Nephron (organoid): ENCODE results near the gene CHTF18.
"Not testable (repeated sequence)": the region's sequence is repeated elsewhere in the genome, so short reads cannot be mapped to it uniquely, and the experiment has no call there.

Experiments used
- H3K27ac Mint-ChIP-seq, 3 experiments: 2 replicates each; pipeline ENCODE4 v1.8.0; 2020; ENCODE audit warnings: mixed read lengths in 3 of 3, mild to moderate bottlenecking in 2 of 3, moderate library complexity in 1 of 3
- H3K27me3 Mint-ChIP-seq: 2 replicates; pipeline ENCODE4 v1.8.0; 2021; ENCODE audit warnings: low read depth, mild to moderate bottlenecking, moderate library complexity, mixed read lengths
- H3K36me3 Mint-ChIP-seq: 2 replicates; pipeline ENCODE4 v1.8.0; 2020; ENCODE audit warnings: low read depth, mixed read lengths
- H3K4me1 Mint-ChIP-seq: 2 replicates; pipeline ENCODE4 v1.8.0; 2020; ENCODE audit warnings: mixed read lengths
- H3K4me3 Mint-ChIP-seq, 3 experiments: 2 replicates each; pipeline ENCODE4 v1.8.0; 2020; ENCODE audit warnings: mild to moderate bottlenecking in 3 of 3, mixed read lengths in 3 of 3, moderate library complexity in 2 of 3
- H3K9me3 Mint-ChIP-seq: 2 replicates; pipeline ENCODE4 v1.8.0; 2020; ENCODE audit warnings: mixed read lengths
- TF ChIP-seq, protein P1 (sequence below), 3 experiments: fragments of 200-600 bp; sonication (generic); IDR thresholded peaks; one replicate each; pipeline ENCODE4 v1.5.0; 2021; ENCODE audit warnings: antibody characterized with exemption in 3 of 3; ENCODE audit not compliant: unreplicated experiment in 3 of 3

CHTF18 gene

DNA sequence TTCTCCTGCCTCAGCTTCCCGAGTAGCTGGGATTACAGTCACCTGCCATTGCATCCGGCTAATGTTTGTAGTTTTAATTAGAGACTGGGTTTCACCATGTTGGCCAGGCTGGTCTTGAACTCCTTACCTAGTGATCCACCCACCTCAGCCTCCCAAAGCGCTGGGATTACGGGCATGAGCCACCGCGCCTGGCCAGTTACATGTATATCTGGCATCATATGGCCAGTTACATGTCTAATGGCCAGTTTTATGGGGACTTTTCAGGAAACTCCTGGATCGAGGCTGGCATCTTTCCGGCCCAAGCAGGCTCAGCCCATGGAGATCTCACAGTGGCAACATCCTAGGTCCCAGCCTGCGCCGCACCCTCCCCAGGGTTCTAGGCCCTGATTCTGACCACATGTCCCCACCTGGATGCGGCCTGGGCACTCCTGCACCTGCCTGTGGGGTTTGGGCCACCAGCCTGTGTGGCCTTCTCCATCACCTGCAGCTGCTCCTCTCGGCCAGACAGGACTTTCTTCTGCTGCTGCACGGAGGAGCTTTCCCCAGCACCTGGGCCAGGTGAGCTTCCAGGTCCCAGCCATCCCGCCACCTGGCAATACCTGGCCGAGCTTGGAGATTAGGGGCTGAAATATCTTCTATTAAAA lies 46.3 kb upstream of the CHTF18 start:
- peaks cover 4% of the 10 kb centered on the region for H3K36me3 Mint-ChIP-seq
- H3K27ac Mint-ChIP-seq: no peak overlapping the region
- no peaks in the 10 kb centered on the region for H3K4me1 Mint-ChIP-seq
- TF ChIP-seq, protein P1, sequence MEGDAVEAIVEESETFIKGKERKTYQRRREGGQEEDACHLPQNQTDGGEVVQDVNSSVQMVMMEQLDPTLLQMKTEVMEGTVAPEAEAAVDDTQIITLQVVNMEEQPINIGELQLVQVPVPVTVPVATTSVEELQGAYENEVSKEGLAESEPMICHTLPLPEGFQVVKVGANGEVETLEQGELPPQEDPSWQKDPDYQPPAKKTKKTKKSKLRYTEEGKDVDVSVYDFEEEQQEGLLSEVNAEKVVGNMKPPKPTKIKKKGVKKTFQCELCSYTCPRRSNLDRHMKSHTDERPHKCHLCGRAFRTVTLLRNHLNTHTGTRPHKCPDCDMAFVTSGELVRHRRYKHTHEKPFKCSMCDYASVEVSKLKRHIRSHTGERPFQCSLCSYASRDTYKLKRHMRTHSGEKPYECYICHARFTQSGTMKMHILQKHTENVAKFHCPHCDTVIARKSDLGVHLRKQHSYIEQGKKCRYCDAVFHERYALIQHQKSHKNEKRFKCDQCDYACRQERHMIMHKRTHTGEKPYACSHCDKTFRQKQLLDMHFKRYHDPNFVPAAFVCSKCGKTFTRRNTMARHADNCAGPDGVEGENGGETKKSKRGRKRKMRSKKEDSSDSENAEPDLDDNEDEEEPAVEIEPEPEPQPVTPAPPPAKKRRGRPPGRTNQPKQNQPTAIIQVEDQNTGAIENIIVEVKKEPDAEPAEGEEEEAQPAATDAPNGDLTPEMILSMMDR (IDR thresholded peaks at IDR 0.05; ENCODE audit: unreplicated experiment in 3 of 3): no peak
- H3K4me3 Mint-ChIP-seq: peak overlapping the region; percentile 67 to 88 (median 83)
- H3K27me3 Mint-ChIP-seq: no peaks in the 10 kb centered on the region
- no peaks in the 10 kb centered on the region for H3K9me3 Mint-ChIP-seq

DNA sequence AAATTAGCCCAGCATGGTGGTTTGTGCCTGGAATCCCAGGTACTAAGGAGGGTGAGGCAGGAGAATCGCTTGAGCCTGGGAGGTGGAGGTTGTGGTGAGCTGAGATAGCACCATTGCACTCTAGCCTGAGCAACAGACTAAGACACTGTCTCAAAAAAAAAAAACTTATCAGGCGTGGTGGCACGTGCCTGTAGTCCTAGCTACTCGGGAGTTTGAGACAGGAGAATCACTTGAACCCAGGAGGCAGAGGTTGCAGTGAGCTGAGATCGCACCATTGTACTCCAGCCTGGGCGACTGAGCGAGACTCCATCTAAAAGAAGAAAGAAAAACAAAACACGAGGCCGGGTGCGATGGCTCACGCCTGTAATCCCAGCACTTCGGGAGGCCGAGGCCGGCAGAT lies 45.5 kb upstream of the CHTF18 start:
- not testable (repeated sequence) for H3K4me3 Mint-ChIP-seq, H3K36me3 Mint-ChIP-seq, H3K27me3 Mint-ChIP-seq, H3K4me1 Mint-ChIP-seq, H3K9me3 Mint-ChIP-seq, H3K27ac Mint-ChIP-seq

DNA sequence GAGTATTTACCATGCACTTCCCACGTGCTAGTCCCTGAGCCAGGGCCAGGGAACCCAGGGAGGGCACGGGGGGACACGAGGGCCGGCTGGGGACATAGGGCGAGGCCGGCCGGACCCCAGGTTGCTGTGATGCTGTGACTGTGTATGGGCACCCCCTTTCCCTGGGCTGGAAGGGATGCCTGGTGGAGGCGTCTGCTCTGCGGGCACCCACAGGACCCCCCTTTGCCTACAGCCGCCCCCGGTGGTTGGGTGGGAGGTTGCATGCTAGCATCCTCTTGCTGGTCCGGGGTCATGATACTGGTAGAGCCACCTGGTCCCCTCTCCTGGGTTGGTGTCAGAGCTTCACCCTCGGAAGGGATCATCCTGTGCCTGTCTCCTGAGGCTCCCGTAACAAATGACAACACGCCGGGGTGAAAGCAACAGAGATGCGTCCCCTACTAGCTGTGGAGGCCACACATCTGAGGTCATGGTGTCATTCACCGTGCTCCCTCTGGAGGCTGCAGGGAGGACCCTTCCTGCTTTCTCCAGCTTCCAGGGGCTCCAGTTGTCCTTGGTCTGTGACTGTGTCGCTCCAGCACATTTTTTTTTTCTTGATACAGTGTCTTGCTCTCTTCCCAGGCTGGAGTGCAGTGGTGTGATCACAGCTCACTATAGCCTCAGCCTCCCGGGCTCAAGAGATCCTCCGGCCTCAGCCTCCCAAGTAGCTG lies 44.5 kb upstream of the CHTF18 start:
- Mint-ChIP-seq H3K27ac (no peak overlapping the region), H3K9me3 (no peaks in the 10 kb centered on the region), H3K27me3 (no peaks in the 10 kb centered on the region), H3K36me3 (no peaks in the 10 kb centered on the region), H3K4me1 (no peaks in the 10 kb centered on the region), H3K4me3 (peak overlapping the region in 1 of 3 experiments; percentile 36)
- TF ChIP-seq, protein P1 (IDR thresholded peaks at IDR 0.05; ENCODE audit: unreplicated experiment in 3 of 3): no peak

DNA sequence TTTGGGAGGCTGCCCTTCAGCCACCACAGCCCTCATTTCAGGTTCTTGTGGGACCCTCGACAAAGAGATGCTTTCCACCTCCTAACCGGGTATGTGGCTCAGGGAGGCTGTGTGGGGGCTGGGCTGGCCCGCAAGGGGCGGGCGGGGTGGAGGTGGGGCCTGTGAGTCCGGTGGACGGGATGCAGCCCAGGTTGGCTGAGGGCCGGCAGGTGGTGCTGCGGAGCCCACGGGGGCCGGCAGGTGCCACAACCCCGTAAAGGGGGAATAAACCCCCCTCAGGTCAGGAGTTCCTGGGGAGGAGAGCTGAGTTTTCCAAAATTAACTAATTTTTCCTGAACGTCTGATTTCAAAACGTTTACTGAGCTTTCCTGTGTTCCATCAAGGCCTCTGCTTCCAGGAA lies 42.7 kb upstream of the CHTF18 start:
- TF ChIP-seq, protein P1 (IDR thresholded peaks at IDR 0.05; ENCODE audit: unreplicated experiment in 3 of 3): peak; percentile 49 to 58 (median 53)
- Mint-ChIP-seq H3K4me1 (no peaks in the 10 kb centered on the region), H3K27ac (no peak overlapping the region), H3K4me3 (no peak overlapping the region), H3K9me3 (no peaks in the 10 kb centered on the region), H3K27me3 (no peaks in the 10 kb centered on the region), H3K36me3 (no peaks in the 10 kb centered on the region)

DNA sequence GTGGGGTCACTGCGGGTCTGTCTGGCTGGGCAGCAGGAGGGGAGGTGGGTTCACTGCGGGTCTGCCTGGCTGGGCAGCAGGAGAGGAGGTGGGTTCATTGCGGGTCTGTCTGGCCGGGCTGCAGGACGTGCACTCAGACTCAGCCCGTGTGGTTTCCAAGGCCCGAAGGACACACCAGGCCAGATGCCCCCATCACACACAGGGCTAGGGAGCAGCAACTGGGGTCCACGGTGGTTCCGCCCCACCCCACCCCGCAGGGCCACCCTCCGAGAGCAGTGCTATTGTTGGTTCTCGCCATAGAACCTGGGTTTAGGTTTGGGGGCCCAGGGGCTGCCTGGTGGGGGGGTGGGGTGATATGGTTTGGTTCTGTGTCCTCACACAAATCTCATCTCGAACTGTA lies 41.8 kb upstream of the CHTF18 start:
- Mint-ChIP-seq H3K9me3 (no peaks in the 10 kb centered on the region), H3K36me3 (no peaks in the 10 kb centered on the region), H3K4me1 (no peaks in the 10 kb centered on the region), H3K27me3 (peaks cover 8% of the 10 kb centered on the region), H3K27ac (no peak overlapping the region), H3K4me3 (no peak overlapping the region)
- TF ChIP-seq, protein P1 (IDR thresholded peaks at IDR 0.05; ENCODE audit: unreplicated experiment in 3 of 3): no peak

DNA sequence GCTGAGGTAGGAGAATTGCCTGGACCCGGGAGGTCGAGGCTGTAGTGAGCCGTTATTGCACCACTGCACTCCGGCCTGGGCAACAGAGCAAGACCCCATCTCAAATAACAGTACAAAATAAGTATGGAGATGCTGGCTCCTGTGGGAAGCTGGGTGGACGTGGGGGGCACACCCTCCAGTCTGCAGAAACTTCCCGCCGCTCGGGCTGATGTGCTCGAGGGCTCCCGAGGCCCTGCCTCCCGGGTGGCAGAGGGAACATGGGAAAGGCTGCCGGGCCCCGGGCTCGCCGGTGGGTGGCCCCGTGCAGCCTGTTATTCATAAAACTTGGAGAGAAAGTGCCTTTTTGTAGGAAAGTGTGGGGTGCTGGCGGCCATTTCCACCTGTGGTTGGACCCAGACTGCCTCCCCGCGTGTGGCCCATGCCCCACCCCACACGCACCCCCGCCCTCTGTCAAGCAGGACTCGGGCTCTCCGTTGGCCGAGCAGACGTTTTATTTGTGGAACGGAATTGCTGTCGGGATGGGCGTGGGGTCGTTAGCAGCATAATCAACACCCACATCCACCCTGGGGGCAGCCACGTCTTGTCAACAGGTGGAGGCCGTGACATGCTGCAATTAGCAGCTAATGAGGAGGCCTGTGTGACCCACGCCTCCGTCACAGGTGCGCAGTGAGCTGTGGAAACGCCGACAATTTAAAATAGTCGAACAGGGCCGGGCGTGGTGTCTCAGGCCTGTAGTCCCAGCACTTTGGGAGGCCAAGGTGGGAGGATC lies 40.3 kb upstream of the CHTF18 start:
- Mint-ChIP-seq H3K4me1 (no peaks in the 10 kb centered on the region), H3K36me3 (no peaks in the 10 kb centered on the region), H3K27ac (no peak overlapping the region), H3K27me3 (peaks cover 23% of the 10 kb centered on the region), H3K4me3 (no peak overlapping the region), H3K9me3 (no peaks in the 10 kb centered on the region)
- TF ChIP-seq, protein P1 (IDR thresholded peaks at IDR 0.05; ENCODE audit: unreplicated experiment in 3 of 3): no peak
